SJSA1 (cell line): ENCODE results near the gene TRIM42. TPM values are rescaled to one million over a fixed set of nuclear protein-coding genes. Genes with fewer than 3 reads are reported as not detected.

Source experiments
- DNase-seq, 2 experiments: peaks; one replicate each; pipeline ENCODE4 v3.0.0-alpha.2; 2015 to 2020; ENCODE audit warnings: low spot score in 2 of 2, low read depth in 1 of 2
- H3K27ac ChIP-seq: fragments of 250-450 bp; sonication (Bioruptor Pico); 2 replicates; pipeline ENCODE4 v1.5.1; 2020; ENCODE audit warnings: mild to moderate bottlenecking, moderate library complexity
- H3K27me3 ChIP-seq: fragments of 250-450 bp; sonication (Bioruptor Pico); replicated peaks from 2 replicates; pipeline ENCODE4 v1.5.1; 2020; ENCODE audit warnings: mild to moderate bottlenecking, moderate library complexity
- H3K36me3 ChIP-seq: fragments of 250-450 bp; sonication (Bioruptor Pico); 2 replicates; pipeline ENCODE4 v1.5.1; 2020; ENCODE audit warnings: mild to moderate bottlenecking
- H3K4me1 ChIP-seq: fragments of 250-450 bp; sonication (Bioruptor Pico); replicated peaks from 2 replicates; pipeline ENCODE4 v1.6.1; 2021; ENCODE audit warnings: mild to moderate bottlenecking
- H3K4me3 ChIP-seq: fragments of 250-450 bp; sonication (Bioruptor Pico); 2 replicates; pipeline ENCODE4 v1.5.1; 2020; ENCODE audit warnings: mild to moderate bottlenecking
- H3K9me3 ChIP-seq: fragments of 250-450 bp; sonication (Bioruptor Pico); replicated peaks from 2 replicates; pipeline ENCODE4 v1.5.1; 2020; ENCODE audit warnings: mild to moderate bottlenecking
- total RNA-seq: library from RNA; depleted of rRNA; stranded (reverse); fragments of >200 nt; shearing (Covaris generic); gene quantifications from 2 replicates; pipeline ENCODE4 v1.2.3, GENCODE V29; 2014; rRNA removed

Gene TRIM42
- total RNA-seq: not detected in 2 replicates

DNA sequence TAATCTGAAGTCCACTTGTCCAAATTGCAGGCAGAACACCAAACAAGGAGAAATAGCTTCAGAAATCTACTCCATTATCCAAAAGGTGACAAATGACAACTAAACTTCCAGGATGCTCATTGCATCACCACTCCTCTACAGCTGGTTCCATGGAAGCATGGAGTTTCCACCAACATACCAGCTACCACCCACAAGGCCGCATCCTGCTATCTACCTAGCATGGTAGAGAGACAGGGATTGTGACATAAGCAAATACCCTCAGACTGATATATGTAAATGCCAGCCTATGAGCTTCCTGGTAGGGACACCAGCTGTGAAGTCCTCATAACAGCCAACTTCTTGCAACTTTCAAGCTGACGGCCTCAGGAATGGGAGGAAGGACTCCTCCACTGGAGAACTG lies at the start of gene TRIM42:
TRIM42 (plus strand) TSS at position 301 of the 400 bp plus-strand sequence. CDS start 166 bp downstream, outside the sequence.
- Histone ChIP-seq H3K27ac (no peak within 1 kb of the TSS), H3K4me1 (no peaks in the 10 kb centered on the region), H3K4me3 (no peak within 1 kb of the TSS), H3K27me3 (no peaks in the 10 kb centered on the region), H3K36me3 (no peaks in the 10 kb centered on the region), H3K9me3 (no peaks in the 10 kb centered on the region)
- DNase-seq: no peak

DNA sequence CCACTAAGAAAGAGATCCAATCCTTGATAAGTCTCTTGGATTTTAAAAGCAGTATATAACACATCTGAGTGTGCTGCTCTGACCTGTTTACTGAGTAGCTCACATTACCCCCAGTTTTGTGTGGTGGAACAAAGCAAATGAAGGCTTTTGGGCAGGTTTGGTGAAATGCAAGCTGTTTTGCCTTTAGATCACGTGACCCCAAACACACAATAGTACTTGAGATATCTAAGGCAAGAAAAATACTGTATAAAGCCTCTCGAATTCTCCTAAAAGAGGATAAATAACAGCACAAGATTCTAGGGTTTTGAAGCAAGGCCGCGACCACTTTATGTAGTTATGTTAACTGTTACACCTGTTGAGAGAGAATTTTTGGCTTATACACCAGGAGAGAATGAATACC lies 49.3 kb upstream of the TRIM42 start:
- no peaks in the 10 kb centered on the region for H3K36me3 ChIP-seq
- no peaks in the 10 kb centered on the region for H3K27me3 ChIP-seq
- H3K4me1 ChIP-seq: peaks cover 21% of the 10 kb centered on the region
- H3K9me3 ChIP-seq: no peaks in the 10 kb centered on the region
- no peak for DNase-seq
- peak overlapping the region; percentile 64; the same call in 1 of the 2 replicates for H3K27ac ChIP-seq
- no peak overlapping the region for H3K4me3 ChIP-seq

DNA sequence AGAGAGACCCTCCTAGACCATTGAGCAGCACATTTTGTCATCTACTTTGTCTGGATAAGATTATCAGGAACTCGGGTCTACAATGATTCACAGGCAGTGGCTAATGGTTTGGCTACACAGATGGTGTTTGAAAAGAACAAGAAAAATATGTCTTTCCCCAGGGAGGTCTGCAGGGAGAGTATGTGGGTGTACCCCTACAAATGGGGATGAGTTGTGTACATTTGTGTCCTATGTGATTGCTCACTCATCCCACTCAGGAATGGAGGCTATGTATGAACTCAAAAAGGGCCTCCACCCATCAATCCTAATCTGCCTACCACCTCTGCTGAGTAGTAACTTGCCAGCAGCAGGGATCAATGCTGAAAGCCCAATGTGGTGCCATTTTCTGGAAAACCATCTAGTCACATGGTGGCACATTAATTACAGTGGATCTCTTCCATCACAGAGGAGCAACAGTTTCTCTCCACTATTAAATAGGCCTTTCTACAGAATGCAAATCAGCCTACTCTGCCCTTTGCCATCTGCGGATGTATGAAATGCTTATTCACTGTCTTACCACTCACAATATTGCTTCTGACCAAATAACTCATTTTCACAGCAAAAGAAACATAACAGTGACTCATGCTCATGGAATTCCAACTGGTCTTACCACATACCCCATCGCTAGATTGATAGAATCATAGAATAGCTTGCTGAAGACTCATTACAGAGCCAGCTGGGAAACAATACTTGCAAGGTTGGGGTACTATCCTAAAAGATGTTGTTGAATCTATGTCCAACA lies 48.3 kb upstream of the TRIM42 start:
- H3K27me3 ChIP-seq: no peaks in the 10 kb centered on the region
- peak in 1 of 2 experiments; percentile 84 for DNase-seq
- peak overlapping the region; percentile 64 for H3K27ac ChIP-seq

DNA sequence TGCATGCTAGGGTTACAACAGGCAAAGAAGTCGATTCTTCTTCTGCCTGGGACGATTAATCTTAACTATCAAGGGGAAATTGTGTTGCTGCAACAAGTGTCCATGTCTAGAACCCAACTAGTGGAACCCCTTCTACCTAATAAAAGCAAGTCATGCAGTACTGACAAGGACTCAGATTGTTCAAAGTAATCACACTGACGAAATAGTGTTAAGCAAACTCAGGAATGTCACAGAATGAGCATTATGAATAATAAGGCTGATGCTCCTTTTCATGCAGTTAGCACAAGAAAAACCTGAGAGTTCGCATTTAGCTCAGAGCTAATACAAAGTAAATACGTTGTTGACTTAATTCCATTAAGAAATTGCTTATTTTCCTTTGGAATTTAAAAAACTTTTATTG lies 47.5 kb upstream of the TRIM42 start:
- Histone ChIP-seq H3K4me3 (no peak overlapping the region), H3K27me3 (no peaks in the 10 kb centered on the region), H3K36me3 (no peaks in the 10 kb centered on the region), H3K4me1 (peaks cover 21% of the 10 kb centered on the region), H3K27ac (peak overlapping the region; percentile 17; the same call in 1 of the 2 replicates), H3K9me3 (no peaks in the 10 kb centered on the region)
- DNase-seq: no peak

More for the DNA sequence above, 48.3 kb upstream of the TRIM42 start:
- H3K9me3 ChIP-seq: no peaks in the 10 kb centered on the region
- peaks cover 21% of the 10 kb centered on the region for H3K4me1 ChIP-seq
- H3K36me3 ChIP-seq: no peaks in the 10 kb centered on the region
- H3K4me3 ChIP-seq: no peak overlapping the region

DNA sequence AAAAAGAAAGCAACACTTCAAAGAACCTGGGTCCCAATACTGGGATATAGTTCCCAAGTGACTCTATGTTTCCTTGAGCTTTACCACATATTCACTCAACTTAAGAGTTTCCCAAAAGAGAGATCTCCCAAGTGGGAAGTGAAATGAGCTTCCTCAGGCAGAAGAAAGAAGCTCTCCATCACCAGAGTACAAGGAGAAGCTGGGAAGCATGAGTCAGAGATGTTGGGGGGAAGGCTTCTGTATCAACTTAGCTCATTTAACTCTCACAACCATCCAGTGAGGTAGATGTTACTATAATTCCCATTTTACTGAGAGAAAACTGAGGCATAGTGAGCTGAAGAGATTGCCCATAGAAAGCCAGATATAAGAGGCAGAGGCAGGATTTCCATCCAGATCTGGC lies 47.0 kb upstream of the TRIM42 start:
- Histone ChIP-seq H3K4me3 (no peak overlapping the region), H3K27me3 (no peaks in the 10 kb centered on the region), H3K9me3 (no peaks in the 10 kb centered on the region), H3K4me1 (peaks cover 21% of the 10 kb centered on the region), H3K27ac (no peak overlapping the region), H3K36me3 (no peaks in the 10 kb centered on the region)
- no peak for DNase-seq

DNA sequence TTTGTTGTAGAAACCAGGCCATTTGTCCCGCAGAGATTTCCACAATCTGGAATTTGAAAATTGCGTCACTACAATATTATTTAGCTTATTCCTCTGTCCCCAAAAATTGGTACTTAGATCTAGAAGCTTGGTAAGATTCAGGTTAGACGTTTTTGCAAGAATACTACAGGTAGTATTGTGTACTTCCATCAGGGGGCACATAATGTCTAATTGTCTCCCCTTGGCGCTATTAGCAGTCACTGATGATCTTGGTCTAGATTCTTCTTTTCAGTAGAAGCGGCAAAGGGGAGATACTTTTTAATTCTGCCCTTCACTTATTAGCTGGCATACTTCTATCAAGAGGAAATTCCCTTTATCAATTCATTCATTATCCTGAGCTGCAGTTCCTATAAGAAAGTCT lies 42.6 kb upstream of the TRIM42 start:
- H3K27me3 ChIP-seq: no peaks in the 10 kb centered on the region
- no peak overlapping the region for H3K27ac ChIP-seq
- H3K4me3 ChIP-seq: no peak overlapping the region
- peaks cover 5% of the 10 kb centered on the region for H3K4me1 ChIP-seq
- H3K36me3 ChIP-seq: no peaks in the 10 kb centered on the region
- H3K9me3 ChIP-seq: no peaks in the 10 kb centered on the region
- no peak for DNase-seq

DNA sequence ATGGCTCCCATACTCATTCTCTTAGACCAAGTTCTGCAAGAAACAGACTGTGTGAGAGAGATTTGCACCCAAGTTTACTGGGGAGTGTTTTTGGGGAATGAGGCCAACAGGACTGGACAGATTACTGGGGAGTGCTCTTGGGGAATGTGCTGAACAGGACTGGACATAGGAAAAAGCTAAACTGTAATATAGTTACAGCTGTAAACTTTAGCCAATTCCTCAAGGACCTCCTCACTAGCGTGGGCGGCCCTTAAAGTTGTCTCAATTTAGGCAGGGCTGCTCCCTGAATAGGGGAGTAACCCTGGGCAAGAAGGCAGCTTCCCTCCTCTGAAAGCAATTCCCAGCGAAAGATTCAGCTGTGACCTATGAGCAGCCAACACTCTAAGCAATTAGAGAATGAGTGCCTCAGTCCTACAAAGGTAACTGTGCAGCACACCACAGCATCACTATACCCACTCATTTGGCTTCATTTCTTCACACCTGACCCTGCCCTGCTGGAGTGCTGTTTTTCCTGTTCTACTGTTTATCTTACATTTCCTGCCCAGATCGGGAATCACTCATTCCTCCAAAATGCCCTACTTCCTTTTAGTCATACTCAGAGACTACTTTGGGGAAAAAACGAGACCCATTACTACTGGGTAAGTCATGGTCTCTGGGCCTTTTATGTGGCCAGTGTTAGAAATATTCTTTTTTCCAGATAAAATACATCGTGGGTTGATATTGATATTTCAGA lies 41.3 kb upstream of the TRIM42 start:
- Histone ChIP-seq H3K27ac (no peak overlapping the region), H3K4me1 (no peaks in the 10 kb centered on the region), H3K27me3 (no peaks in the 10 kb centered on the region), H3K4me3 (no peak overlapping the region), H3K36me3 (no peaks in the 10 kb centered on the region), H3K9me3 (no peaks in the 10 kb centered on the region)
- DNase-seq: no peak

DNA sequence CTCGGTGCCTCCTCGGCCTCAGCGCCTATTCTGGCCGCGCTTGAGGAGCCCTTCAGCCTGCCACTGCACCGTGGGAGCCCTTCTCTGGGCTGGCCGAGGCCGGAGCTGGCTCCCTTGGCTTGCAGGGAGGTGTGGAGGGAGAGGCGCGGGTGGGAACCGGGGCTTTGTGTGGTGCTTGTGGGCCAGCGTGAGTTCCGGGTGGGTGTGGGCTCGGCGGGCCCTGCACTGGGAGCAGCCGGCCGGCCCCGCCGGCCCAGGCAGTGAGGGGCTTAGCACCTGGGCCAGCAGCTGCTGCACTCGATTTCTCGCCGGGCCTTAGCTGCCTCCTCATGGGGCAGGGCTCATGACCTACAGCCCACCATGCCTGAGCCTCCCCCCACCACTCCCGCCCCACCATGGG lies 26.6 kb upstream of the TRIM42 start:
- Histone ChIP-seq H3K9me3 (no peaks in the 10 kb centered on the region), H3K4me1 (no peaks in the 10 kb centered on the region)
- no peak for DNase-seq

DNA sequence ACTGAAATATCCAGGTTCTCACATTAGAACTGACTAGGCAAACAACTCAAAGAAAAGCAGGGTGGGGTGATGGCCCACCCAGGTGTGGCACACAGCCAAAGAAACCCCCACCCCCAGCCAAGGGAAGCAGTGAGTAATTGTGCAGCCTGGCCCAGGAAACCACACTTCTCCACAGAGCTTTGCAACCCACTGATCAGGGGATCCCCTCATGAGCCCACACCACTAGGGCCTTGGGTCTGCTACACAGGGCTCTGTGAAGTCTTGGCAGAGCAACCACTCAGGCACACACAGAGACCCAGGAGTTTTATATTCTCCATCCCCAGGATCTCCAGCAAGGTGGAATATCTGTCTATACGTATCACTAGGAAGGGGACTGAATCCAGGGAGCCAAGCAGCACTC lies 22.2 kb upstream of the TRIM42 start:
- H3K27ac ChIP-seq: no peak overlapping the region
- DNase-seq: no peak
- H3K9me3 ChIP-seq: no peaks in the 10 kb centered on the region
- H3K4me1 ChIP-seq: no peaks in the 10 kb centered on the region
- no peaks in the 10 kb centered on the region for H3K27me3 ChIP-seq
- no peak overlapping the region for H3K4me3 ChIP-seq
- H3K36me3 ChIP-seq: no peaks in the 10 kb centered on the region

More for the DNA sequence above, 26.6 kb upstream of the TRIM42 start:
- Histone ChIP-seq H3K27me3 (no peaks in the 10 kb centered on the region), H3K36me3 (no peaks in the 10 kb centered on the region), H3K27ac (no peak overlapping the region), H3K4me3 (no peak overlapping the region)

DNA sequence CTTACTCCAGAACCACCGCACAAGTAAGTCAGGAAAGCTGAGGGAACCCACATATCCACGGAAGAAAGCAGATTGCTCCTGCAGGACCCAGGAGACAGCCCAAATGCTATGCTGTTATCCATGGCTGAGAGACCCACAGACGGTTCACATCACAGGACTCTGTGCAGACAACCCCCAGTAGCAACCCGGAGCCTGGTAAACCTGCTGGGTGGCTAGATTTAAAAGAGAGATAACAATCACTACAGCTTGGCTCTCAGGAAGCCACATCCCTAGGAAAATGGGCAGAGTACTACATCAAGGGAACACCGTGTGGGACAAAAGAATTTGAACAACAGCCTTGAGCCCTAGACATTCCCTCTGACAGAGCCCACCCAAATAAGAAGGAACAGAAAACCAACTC lies 13.8 kb upstream of the TRIM42 start:
- no peak for DNase-seq
- Histone ChIP-seq H3K36me3 (no peaks in the 10 kb centered on the region), H3K4me1 (no peaks in the 10 kb centered on the region), H3K9me3 (no peaks in the 10 kb centered on the region), H3K27ac (no peak overlapping the region), H3K4me3 (no peak overlapping the region), H3K27me3 (no peaks in the 10 kb centered on the region)

DNA sequence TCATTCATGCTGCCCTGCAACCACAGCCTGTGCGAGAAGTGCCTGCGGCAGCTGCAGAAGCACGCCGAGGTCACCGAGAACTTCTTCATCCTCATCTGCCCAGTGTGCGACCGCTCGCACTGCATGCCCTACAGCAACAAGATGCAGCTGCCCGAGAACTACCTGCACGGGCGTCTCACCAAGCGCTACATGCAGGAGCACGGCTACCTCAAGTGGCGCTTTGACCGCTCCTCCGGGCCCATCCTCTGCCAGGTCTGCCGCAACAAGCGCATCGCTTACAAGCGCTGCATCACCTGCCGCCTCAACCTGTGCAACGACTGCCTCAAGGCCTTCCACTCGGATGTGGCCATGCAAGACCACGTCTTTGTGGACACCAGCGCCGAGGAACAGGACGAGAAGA lies 4.7 kb downstream of the TRIM42 start:
- H3K4me3 ChIP-seq: no peak overlapping the region
- no peak overlapping the region for H3K27ac ChIP-seq
- no peaks in the 10 kb centered on the region for H3K4me1 ChIP-seq
- no peaks in the 10 kb centered on the region for H3K9me3 ChIP-seq
- H3K27me3 ChIP-seq: no peaks in the 10 kb centered on the region
- H3K36me3 ChIP-seq: no peaks in the 10 kb centered on the region
- DNase-seq: no peak

DNA sequence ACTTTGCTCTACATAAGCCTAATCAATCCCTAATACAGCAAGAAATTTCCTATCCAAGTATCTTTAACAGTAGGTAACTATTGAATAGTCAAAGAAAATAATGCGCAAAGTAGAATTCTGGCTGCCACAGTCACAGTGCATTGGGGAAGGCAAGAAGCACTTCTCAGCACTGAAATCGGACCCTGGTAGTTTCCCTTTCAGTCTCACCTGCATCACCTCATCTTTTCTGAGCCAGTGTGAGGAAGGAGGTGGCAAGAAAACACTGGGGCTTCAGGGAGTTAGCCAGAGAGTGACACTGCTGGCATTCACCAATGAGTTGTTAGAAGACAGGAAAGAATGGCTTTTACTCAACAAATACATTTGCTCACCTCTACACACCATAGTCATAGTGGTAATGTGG lies 8.3 kb downstream of the TRIM42 start:
- DNase-seq: no peak
- no peaks in the 10 kb centered on the region for H3K36me3 ChIP-seq
- H3K27me3 ChIP-seq: no peaks in the 10 kb centered on the region
- H3K27ac ChIP-seq: no peak overlapping the region
- no peaks in the 10 kb centered on the region for H3K4me1 ChIP-seq
- H3K9me3 ChIP-seq: no peaks in the 10 kb centered on the region
- no peak overlapping the region for H3K4me3 ChIP-seq

DNA sequence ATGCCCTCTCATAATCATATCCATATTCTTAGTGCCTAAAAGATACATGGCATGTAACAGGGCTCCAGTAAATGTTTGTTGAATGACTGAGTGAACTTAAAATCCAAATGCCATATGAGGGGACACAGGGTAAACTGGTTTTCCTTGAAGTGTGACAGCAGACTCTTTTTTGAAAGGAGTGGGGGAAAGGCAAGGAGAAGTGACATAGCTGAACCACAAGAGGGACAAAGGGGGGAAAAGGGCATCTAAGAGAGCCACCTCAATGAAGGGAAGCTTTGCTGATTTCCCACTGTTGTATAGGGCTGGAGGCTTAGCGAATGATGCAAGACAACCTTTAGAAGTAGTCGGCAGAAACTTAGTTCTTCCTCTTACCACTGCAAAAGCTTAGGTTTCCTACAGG lies 9.1 kb downstream of the TRIM42 start:
- Histone ChIP-seq H3K27ac (no peak overlapping the region), H3K27me3 (0 out of 2 replicates have a peak, but pooled peaks cover 2% of the 10 kb centered on the region), H3K9me3 (no peaks in the 10 kb centered on the region), H3K4me1 (no peaks in the 10 kb centered on the region), H3K36me3 (no peaks in the 10 kb centered on the region), H3K4me3 (no peak overlapping the region)
- no peak for DNase-seq

DNA sequence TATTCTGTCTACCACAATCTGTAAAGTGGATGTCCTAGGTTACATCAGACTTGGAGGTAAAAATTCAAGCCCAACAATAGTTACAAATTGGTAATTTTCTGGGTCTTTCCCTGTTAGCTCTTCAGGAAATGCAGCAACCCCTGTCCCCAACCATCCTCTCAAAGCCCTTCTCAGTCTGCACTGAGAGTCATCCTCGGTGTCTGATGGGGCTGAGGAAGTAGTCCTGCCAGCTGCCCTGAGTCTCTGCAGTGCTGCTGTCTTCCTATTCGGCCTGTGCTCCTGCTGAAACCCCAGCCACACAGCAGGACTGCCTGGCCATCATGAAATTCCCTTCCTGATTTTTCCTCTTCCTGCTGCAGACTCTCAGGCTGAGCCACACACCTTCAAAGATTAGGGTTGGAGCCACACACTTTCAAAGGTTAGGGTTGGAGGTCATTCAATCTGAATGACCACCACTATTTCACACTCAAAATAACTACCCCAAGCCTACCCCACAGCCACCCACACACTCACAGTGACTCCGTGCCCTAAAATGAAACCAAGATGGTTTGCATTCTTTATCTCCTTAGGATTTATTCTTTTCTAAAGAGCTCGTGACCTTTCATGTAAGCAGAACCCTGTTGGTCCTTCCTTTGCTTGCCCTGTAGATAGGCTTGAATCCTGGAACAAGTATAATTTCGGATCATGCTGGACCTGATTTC lies 17.6 kb downstream of the TRIM42 start:
- no peaks in the 10 kb centered on the region for H3K9me3 ChIP-seq
- no peaks in the 10 kb centered on the region for H3K4me1 ChIP-seq
- H3K36me3 ChIP-seq: no peaks in the 10 kb centered on the region
- H3K4me3 ChIP-seq: no peak overlapping the region
- DNase-seq: no peak
- peaks cover 2% of the 10 kb centered on the region; the same call in 1 of the 2 replicates for H3K27me3 ChIP-seq
- no peak overlapping the region for H3K27ac ChIP-seq
